Muscle layer of duodenum (tissue), 2 donors: ENCODE data around the gene AEN.

Experiments
- H3K27ac ChIP-seq: one replicate; pipeline ENCODE4 v1.7.0; 2013; ENCODE audit warnings: mild to moderate bottlenecking, low read length
- H3K27me3 ChIP-seq: one replicate; pipeline ENCODE4 v1.7.0; 2013; ENCODE audit warnings: low read depth, mild to moderate bottlenecking, control low read depth, low read length
- H3K36me3 ChIP-seq, 2 donors: one replicate each; pipeline ENCODE4 v1.7.0; 2013; ENCODE audit warnings: low read length in 2 of 2, control low read depth in 1 of 2, mild to moderate bottlenecking in 1 of 2; ENCODE audit not compliant: insufficient read depth in 2 of 2, control insufficient read depth in 1 of 2
- H3K4me1 ChIP-seq, 2 donors: one replicate each; pipeline ENCODE4 v1.7.0; 2013; ENCODE audit warnings: low read length in 2 of 2, mild to moderate bottlenecking in 2 of 2, control low read depth in 1 of 2, moderate library complexity in 1 of 2; ENCODE audit not compliant: insufficient read depth in 2 of 2, control insufficient read depth in 1 of 2
- H3K4me3 ChIP-seq, 2 donors: one replicate each; pipeline ENCODE4 v1.7.0; 2013; ENCODE audit warnings: low read length in 2 of 2, low read depth in 1 of 2, mild to moderate bottlenecking in 1 of 2
- H3K9me3 ChIP-seq, 2 donors: one replicate each; pipeline ENCODE4 v1.7.0; 2013; ENCODE audit warnings: low read length in 2 of 2, control low read depth in 1 of 2, mild to moderate bottlenecking in 1 of 2; ENCODE audit not compliant: control insufficient read depth in 1 of 2
- donor health status: healthy.

Gene AEN

DNA sequence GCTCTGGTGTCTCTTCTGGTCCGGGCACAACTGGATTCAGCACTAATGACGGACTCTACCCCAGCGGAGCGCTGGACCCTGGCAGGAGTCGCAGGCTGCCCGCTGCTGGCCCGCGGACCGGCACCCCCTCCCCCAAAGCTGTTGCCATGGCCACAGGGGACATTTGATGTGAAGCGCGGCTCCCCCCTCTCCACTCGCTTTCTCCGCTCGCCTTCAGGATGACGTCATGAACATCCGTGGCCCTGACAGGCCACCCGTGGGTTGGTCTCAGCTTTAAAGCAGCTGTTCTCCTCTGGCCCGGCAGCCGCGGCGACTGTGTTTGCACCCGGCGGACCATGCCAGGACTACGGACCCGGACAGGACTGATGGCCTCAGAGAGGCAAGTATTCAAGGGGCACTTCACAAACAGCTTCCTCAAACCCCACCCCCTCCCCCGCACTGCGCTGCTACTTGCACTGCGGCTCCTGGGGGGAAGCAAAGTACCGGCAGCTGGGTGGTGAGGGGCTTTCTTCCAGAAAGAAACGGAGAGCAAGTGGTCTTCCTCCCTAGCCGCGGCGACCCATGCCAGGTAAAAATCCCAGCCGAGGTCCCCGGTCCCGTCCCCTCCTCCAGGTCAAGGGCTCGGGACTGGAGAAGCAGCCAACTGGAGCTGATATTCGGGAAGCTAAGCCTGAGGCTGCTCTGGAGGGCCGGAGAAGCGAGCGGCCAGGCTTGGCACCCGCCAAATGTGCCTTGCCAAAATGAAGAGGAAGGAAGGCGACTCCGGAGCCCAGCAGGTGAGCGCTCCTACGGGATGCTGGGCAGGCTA lies 16.6 kb upstream of the AEN start:
- H3K36me3 ChIP-seq = no peaks in the 10 kb centered on the region
- peak overlapping the region in 1 of 2 donors; percentile 37 for H3K4me3 ChIP-seq
- no peak overlapping the region for H3K27ac ChIP-seq
- H3K4me1 ChIP-seq = peaks cover 0 to 22% of the 10 kb centered on the region in 2 donors
- H3K9me3 ChIP-seq = no peaks in the 10 kb centered on the region
- peaks cover 39% of the 10 kb centered on the region for H3K27me3 ChIP-seq

DNA sequence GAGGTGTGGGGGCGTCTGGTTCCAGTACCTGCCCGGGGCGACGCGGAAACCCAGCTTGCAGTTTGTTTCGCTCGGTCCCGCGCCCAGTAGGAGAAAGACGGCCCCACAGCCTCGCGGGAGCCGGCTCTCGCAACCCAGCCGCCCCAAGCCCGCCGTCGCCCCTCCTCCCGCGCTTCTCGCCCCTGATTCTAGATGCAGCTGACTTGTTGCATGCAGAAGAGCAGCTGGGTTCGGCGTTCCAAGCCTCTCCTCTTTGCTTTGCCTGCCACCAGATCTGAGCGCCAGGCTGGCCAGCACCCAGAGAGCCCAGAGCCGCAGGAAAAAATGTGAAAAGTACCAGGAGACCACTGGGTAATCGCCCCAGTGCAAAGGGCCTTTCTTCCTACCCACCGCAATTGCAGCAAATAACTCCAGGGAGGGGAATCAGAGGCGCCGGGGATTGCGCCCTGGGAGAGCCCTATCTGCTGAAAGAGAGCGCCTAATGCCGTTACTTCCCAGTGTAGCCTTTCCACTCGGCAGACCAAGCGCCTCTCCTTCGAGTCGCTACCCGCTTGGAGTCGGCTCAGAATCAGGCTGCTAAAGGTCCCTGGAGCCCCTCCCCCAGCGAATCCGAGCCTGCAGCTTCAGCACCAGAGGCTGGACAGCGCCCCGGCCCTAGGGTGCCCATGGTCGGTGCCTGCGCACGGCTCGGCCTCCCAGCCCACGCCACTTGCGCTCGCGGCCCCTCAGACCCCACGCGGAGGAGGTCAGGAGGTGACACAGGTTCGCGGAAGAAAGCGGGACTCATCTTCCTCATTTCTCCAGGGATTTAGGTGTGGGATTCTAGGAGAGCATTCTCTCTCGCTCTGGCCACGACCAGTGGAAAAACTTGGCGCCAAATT lies 15.7 kb upstream of the AEN start:
- Histone ChIP-seq H3K36me3 (no peaks in the 10 kb centered on the region), H3K4me1 (peaks cover 0 to 22% of the 10 kb centered on the region in 2 donors), H3K9me3 (no peaks in the 10 kb centered on the region), H3K4me3 (peak overlapping the region in 1 of 2 donors; percentile 37), H3K27ac (no peak overlapping the region), H3K27me3 (peaks cover 39% of the 10 kb centered on the region)

DNA sequence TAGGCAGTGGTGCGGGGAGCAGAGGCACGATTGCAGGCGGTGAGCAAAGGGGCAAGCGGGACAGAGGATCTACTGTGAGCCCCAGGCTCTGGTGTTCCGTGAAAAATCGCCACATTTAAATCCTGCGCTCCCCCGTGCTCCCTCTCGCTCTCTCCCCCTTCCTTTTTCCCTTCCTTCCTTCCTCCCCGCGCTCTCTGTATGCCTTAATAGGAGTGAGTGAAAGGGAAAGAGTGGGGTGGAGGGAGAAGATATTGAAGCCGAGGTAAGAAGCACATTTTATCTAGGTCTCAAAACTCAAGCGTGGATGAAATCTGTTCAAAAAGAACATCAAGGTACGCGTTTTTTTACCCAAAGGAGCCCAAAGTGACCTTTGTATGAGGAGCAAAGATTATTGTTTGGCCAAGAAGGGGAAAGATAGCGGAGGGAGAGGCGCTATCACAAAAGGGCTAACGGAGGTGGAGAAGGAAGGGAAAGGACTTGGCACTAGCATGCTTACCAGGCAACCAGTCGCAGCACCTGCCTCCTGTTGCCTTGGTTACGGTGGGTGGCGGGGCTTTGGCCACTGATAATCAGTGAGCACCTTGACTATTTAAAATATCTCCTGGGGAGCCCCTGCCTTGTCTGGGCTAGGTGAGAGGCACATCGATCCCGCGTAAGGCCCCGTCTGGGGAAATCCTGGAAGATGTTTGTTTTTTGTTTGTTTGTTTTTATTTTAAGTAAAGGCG lies 14.9 kb upstream of the AEN start:
- no peaks in the 10 kb centered on the region for H3K36me3 ChIP-seq
- H3K27ac ChIP-seq = no peak overlapping the region
- no peaks in the 10 kb centered on the region for H3K9me3 ChIP-seq
- peaks cover 39% of the 10 kb centered on the region for H3K27me3 ChIP-seq
- H3K4me3 ChIP-seq = peak overlapping the region in 1 of 2 donors; percentile 37
- H3K4me1 ChIP-seq = peaks cover 0 to 22% of the 10 kb centered on the region in 2 donors

DNA sequence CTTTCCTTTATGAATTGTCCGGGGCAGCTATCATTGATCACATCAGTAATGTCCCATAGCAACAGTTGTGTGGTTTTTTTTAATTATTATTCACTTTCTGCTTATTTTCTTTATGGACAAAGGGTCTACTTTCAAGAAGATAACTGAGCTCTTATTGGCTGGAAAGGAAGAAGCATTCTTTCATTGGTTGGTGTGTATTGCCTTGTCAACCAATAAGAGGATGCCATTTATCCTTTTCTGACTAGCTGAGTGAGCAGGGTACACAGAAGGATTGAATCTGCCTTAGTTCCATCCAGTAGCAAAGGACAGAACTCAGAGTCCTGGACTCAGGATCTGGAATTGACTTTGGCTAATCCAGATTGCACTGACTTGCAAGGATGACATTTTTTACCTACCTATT lies 13.2 kb upstream of the AEN start:
- H3K36me3 ChIP-seq = no peaks in the 10 kb centered on the region
- no peak overlapping the region for H3K27ac ChIP-seq
- H3K4me1 ChIP-seq = peaks cover 0 to 22% of the 10 kb centered on the region in 2 donors
- peaks cover 33% of the 10 kb centered on the region for H3K27me3 ChIP-seq
- H3K9me3 ChIP-seq = no peaks in the 10 kb centered on the region
- H3K4me3 ChIP-seq = no peak overlapping the region

DNA sequence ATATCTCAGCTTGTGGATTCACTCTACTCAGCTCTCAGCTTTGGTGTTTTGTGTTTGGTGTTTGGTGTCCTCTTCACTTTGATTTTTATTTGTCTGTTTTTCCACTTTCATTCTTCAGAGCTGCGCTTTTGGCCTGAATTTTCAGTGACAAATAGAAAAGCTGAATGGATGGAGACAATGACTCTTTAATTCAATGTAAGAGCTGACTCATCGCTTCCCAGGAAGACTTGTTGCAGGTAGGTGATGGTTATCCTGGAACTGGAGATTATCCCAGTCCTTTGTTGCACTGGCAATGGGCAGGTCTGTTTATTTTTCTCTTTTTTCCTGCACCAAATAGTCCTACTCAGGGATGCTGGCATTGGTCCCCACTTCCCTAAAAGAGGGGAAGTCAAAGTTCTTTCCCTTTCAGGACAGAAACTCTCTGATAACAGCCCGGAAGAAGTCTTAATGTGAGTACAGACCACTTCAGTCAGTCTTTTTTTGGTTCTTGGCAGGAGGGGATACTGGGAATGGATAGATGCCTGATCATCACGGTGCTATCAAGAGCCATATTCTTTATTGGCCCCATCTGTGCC lies 12.4 kb upstream of the AEN start:
- Histone ChIP-seq H3K4me1 (peaks cover 0 to 22% of the 10 kb centered on the region in 2 donors), H3K4me3 (no peak overlapping the region), H3K27ac (no peak overlapping the region), H3K9me3 (no peaks in the 10 kb centered on the region), H3K36me3 (no peaks in the 10 kb centered on the region), H3K27me3 (peaks cover 30% of the 10 kb centered on the region)

DNA sequence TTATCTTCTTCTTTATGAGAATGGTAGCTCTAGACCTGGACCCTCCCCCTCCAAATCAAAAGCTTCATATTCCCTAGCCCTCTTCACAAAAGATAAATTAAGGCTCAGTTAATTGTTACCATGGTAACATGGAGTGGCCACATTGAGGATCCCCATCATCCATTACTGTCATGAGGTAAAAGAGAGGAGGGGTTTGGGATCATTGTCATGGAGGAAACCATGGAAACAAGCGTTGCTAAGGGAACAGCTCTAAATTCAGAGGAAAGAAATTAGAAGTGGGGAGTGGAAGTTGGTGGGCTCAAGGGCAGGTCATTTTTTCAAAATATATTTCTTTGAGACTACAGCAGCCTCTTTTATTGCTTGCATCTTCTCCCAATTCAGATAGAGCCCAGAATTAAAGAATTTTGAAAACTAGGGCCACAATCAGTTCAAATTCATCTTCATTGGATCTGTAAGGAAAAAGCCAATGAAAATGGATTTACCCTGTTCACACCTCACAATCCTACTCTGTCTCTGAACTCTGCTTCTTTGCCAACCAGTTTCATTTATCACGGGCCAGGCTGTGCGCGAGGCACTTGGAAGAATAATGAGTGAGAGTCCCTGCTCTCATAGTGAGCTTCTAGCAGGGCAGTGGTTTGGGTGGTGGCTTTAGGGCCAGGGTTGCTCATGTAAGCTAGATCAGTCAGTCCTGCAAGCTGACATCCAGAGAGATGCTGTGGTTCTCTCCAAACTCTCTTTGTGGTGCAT lies 11.6 kb upstream of the AEN start:
- no peaks in the 10 kb centered on the region for H3K36me3 ChIP-seq
- H3K4me1 ChIP-seq = peaks cover 0 to 18% of the 10 kb centered on the region in 2 donors
- no peak overlapping the region for H3K27ac ChIP-seq
- peaks cover 26% of the 10 kb centered on the region for H3K27me3 ChIP-seq
- H3K4me3 ChIP-seq = no peak overlapping the region
- H3K9me3 ChIP-seq = no peaks in the 10 kb centered on the region

DNA sequence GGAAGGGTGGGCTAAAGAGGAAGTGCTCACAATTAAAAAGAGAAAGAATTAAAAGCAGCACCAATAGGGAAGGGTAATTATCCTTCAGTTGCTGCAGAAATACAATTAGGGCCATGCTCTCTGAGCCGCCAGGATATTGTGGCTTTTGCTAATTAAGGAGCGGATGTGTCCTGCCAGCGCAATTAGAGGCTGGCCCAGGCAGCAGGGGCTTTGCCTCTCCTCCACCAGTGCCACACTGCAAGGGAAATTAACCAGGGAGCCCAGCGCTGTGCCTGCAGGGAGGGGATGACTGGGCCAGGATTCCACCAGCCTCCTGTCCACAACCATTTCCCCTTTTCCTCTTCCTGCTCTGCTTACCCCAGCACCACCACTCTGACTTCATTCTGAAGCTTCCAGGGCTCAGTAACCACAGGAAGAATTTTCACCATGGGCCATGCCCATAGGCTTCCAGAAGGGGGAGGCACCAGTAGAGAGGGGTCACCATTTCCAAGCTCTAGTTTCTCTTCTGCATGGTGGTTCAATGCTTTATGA lies 10.4 kb upstream of the AEN start:
- Histone ChIP-seq H3K27me3 (peaks cover 19% of the 10 kb centered on the region), H3K4me1 (peaks cover 0 to 6% of the 10 kb centered on the region in 2 donors), H3K9me3 (no peaks in the 10 kb centered on the region), H3K27ac (no peak overlapping the region), H3K4me3 (no peak overlapping the region), H3K36me3 (no peaks in the 10 kb centered on the region)

DNA sequence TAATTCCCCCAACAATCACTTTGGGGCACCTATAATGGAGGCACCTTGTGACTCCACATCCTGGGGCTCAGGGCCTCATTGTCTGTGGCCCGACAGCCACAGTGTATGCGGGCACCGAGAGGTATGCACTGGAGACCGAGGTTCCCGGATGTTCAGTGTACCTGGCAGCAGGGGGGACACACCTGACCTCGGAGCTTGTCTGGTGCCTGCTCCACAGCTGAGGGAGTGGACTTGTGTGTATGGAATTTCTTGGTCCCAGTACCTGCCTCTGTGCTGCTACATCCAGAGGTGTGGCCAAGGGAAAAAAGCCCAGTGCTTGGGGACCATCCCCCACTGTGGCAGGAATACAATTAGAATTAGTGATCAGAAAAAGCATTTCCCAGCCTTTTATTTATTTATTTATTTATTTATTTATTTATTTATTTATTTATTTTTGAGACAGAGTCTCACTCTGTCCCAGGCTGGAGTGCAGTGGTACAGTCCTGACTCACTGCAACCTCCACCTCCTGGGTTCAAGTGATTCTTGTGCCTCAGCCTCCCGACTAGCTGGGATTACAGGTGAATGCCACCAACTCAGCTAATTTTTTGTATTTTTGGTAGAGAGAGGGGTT lies 8.8 kb upstream of the AEN start:
- H3K9me3 ChIP-seq = no peaks in the 10 kb centered on the region
- H3K4me1 ChIP-seq = peaks cover 0 to 3% of the 10 kb centered on the region in 2 donors
- H3K27ac ChIP-seq = no peak overlapping the region
- peaks cover 5% of the 10 kb centered on the region for H3K27me3 ChIP-seq
- H3K36me3 ChIP-seq = no peaks in the 10 kb centered on the region
- no peak overlapping the region for H3K4me3 ChIP-seq

DNA sequence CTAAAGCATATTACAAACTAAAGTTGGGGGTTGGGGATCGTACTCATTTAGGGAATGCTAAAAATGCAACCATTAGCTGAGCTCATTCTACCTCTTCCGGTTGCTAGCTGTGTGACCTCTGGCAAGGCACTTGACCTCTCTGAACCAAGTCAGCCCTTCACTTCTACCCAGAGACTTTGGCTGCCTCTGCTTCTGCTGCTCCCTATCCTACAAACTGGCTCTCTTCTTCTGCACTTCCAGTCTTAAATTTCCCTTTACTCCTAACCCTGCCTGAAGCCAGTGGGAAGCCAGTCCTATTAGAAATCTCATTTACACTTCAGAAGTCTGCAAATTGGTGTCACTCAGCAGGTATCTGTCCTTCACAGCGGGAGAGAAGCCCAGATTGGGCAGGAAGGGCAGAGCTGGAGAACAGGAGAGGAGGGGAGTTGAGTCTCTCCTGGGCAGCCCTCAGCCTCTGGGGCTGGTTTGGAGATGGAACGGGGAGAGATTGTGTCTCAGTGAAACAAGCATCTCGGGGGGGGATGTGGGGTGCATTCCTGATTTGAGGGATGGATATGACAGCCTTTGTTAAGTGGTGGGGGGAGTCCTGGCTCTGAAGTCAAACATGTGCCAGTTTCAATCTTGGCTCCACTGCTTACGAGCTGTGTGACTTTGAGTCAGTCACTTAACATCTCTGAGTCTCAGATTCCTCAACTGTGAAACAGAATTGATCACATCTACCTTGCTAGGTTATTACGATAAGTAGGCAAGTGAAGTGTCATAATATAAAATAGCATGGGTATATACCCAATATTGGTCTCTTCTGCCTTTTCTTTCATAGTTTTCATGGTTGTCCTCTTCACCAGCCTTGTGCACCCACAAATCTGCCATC lies 7.8 kb upstream of the AEN start:
- Histone ChIP-seq H3K27ac (no peak overlapping the region), H3K4me3 (no peak overlapping the region), H3K4me1 (peaks cover 0 to 3% of the 10 kb centered on the region in 2 donors), H3K36me3 (no peaks in the 10 kb centered on the region), H3K9me3 (no peaks in the 10 kb centered on the region), H3K27me3 (peaks cover 4% of the 10 kb centered on the region)
